ENCODE measurements around the gene ADGRF4. TPM values are rescaled to one million over a fixed set of nuclear protein-coding genes. Genes with fewer than 3 reads are reported as not detected.

The ADGRF4 gene
- polyA plus RNA-seq (not detected in 2 replicates), polyA minus RNA-seq (not detected in 2 replicates)

- Histone ChIP-seq H3K36me3 (ENCODE audit: insufficient read depth, low read length) (no peaks in the 10 kb centered on the region), H3K9me3 (ENCODE audit: low read length) (no peaks in the 10 kb centered on the region), H3K4me2 (ENCODE audit: low read length) (no peak within 1 kb of the TSS), H3F3A (ENCODE audit: insufficient read depth, low read length, poor library complexity, severe bottlenecking) (no peaks in the 10 kb centered on the region), H3K27ac (ENCODE audit: low read length) (no peak within 1 kb of the TSS), H4K20me1 (ENCODE audit: insufficient read depth) (no peaks in the 10 kb centered on the region), H3K4me3 (ENCODE audit: low read length) (no peak within 1 kb of the TSS), H3K27me3 (ENCODE audit: insufficient read depth, low read depth, low read length) (no peaks in the 10 kb centered on the region), H3K79me2 (replicated peaks; ENCODE audit: insufficient read depth, low read length) (no peaks in the 10 kb centered on the region), H2AFZ (ENCODE audit: low read depth, low read length) (no peak within 1 kb of the TSS), H3K9ac (ENCODE audit: low read length) (no peak within 1 kb of the TSS), H3K9me2 (ENCODE audit: insufficient read depth, low read length) (no peaks in the 10 kb centered on the region)
- TF ChIP-seq CTCF (IDR thresholded peaks at IDR 0.05; ENCODE audit: poor library complexity, severe bottlenecking) = no peak
- no peak for TF ChIP-seq MXI1 (conservative IDR thresholded peaks at IDR 0.05; ENCODE audit: poor library complexity, severe bottlenecking)
- TF ChIP-seq, protein P1, sequence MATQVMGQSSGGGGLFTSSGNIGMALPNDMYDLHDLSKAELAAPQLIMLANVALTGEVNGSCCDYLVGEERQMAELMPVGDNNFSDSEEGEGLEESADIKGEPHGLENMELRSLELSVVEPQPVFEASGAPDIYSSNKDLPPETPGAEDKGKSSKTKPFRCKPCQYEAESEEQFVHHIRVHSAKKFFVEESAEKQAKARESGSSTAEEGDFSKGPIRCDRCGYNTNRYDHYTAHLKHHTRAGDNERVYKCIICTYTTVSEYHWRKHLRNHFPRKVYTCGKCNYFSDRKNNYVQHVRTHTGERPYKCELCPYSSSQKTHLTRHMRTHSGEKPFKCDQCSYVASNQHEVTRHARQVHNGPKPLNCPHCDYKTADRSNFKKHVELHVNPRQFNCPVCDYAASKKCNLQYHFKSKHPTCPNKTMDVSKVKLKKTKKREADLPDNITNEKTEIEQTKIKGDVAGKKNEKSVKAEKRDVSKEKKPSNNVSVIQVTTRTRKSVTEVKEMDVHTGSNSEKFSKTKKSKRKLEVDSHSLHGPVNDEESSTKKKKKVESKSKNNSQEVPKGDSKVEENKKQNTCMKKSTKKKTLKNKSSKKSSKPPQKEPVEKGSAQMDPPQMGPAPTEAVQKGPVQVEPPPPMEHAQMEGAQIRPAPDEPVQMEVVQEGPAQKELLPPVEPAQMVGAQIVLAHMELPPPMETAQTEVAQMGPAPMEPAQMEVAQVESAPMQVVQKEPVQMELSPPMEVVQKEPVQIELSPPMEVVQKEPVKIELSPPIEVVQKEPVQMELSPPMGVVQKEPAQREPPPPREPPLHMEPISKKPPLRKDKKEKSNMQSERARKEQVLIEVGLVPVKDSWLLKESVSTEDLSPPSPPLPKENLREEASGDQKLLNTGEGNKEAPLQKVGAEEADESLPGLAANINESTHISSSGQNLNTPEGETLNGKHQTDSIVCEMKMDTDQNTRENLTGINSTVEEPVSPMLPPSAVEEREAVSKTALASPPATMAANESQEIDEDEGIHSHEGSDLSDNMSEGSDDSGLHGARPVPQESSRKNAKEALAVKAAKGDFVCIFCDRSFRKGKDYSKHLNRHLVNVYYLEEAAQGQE (IDR thresholded peaks at IDR 0.05; ENCODE audit: borderline replicate concordance) = no peak
- TF ChIP-seq EZH2 (IDR thresholded peaks at IDR 0.05; ENCODE audit: borderline replicate concordance, insufficient read depth, low read length, poor library complexity, severe bottlenecking) = no peak
- no peak for TF ChIP-seq TAF1 (IDR thresholded peaks at IDR 0.05; ENCODE audit: low read depth)
- TF ChIP-seq POLR2AphosphoS5 (IDR thresholded peaks at IDR 0.05) = no peak
- TF ChIP-seq RAD21 (conservative IDR thresholded peaks at IDR 0.05) = no peak
- TF ChIP-seq EP300 (conservative IDR thresholded peaks at IDR 0.05; ENCODE audit: poor library complexity, severe bottlenecking) = no peak
Measured at GRCh38 chr6:47698342-47698787, at the start of gene ADGRF4. ADGRF4 (plus strand) TSS chr6:47698580; CDS start chr6:47707246, 8,666 bp downstream.

DNA sequence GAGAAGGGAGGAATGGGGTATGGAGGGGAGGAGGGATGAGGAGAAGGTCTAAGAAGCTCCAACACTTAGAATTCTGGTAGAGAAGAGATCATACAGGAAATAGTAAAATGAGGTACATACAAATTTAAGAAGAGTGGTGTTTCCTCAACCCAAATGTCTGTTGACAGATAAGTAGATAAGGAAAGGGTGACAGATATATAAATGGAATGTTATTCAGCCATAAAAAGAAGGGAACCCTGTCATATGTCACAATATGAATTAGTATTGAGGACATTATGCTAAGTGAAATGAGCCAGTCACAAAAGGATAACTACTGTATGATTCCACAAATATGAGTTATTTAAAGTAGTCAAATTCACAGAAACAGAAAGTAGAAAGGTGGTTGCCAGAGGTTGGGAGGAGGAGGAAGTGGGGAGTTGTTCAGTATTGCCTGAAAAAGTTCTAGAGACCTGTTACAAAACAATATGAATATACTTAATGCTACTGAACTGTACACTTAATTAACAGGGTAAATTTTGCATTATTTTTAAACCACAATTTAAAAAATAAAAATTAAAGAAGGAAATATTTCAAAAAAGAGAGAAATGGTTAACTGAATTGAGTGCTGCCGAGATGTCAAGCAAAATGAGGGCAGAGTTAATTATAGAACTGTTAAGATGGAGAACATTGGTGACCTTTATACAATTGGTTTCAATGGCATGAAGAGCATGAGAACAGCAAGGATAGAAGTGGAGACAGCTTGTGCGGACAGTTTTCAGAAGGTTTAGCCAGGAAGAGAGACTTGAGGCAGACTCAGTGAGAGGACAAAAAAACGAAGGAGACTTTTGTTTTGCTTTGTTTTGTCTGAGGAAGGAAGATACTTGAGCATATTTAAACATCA lies 47.6 kb upstream of the ADGRF4 start:
- no peak overlapping the region for H3K27ac ChIP-seq (ENCODE audit: low read length)
- no peaks in the 10 kb centered on the region for H3K79me2 ChIP-seq (replicated peaks; ENCODE audit: insufficient read depth, low read length)
- H2AFZ ChIP-seq (ENCODE audit: low read depth, low read length) = no peak overlapping the region
- H3K36me3 ChIP-seq (ENCODE audit: insufficient read depth, low read length) = no peaks in the 10 kb centered on the region
- no peak overlapping the region for H3K4me3 ChIP-seq (ENCODE audit: low read length)
- TF ChIP-seq TAF1 (IDR thresholded peaks at IDR 0.05; ENCODE audit: low read depth) = no peak
- TF ChIP-seq MXI1 (conservative IDR thresholded peaks at IDR 0.05; ENCODE audit: poor library complexity, severe bottlenecking) = no peak
- TF ChIP-seq SMC3 (conservative IDR thresholded peaks at IDR 0.05; ENCODE audit: poor library complexity) = no peak
- TF ChIP-seq EP300 (conservative IDR thresholded peaks at IDR 0.05; ENCODE audit: poor library complexity, severe bottlenecking) = no peak
- TF ChIP-seq, protein P1 (IDR thresholded peaks at IDR 0.05; ENCODE audit: borderline replicate concordance) = no peak
- no peak for TF ChIP-seq EZH2 (IDR thresholded peaks at IDR 0.05; ENCODE audit: borderline replicate concordance, insufficient read depth, low read length, poor library complexity, severe bottlenecking)
- TF ChIP-seq RAD21 (conservative IDR thresholded peaks at IDR 0.05) = no peak
- TF ChIP-seq CTCF (IDR thresholded peaks at IDR 0.05; ENCODE audit: poor library complexity, severe bottlenecking) = no peak
- no peak for TF ChIP-seq POLR2AphosphoS5 (IDR thresholded peaks at IDR 0.05)
- no peaks in the 10 kb centered on the region for H3F3A ChIP-seq (ENCODE audit: insufficient read depth, low read length, poor library complexity, severe bottlenecking)
- no peaks in the 10 kb centered on the region for H4K20me1 ChIP-seq (ENCODE audit: insufficient read depth)
- no peaks in the 10 kb centered on the region for H3K9me2 ChIP-seq (ENCODE audit: insufficient read depth, low read length)
- H3K9ac ChIP-seq (ENCODE audit: low read length) = no peak overlapping the region
- H3K9me3 ChIP-seq (ENCODE audit: low read length) = no peaks in the 10 kb centered on the region
- H3K27me3 ChIP-seq (ENCODE audit: insufficient read depth, low read depth, low read length) = no peaks in the 10 kb centered on the region
- no peak overlapping the region for H3K4me2 ChIP-seq (ENCODE audit: low read length)
